HEK293 (cell line): ENCODE data around the gene SF3A1.

Experiments
- CTCF ChIA-PET: fragments of 350-600 bp; formaldehyde crosslinking; extraction: SDS; loops from one replicate; lab custom pipeline; 2021; ENCODE audit warnings: antibody characterized with exemption; lab: Yijun Ruan, JAX
- POLR2A ChIA-PET: fragments of 300-600 bp; formaldehyde crosslinking; extraction: SDS; loops from one replicate; lab custom pipeline; 2020; ENCODE audit warnings: antibody characterized with exemption, inconsistent platforms; lab: Yijun Ruan, JAX
- H3K27ac ChIP-seq: fragments of 200-500 bp; sonication (Bioruptor generic); 2 replicates; pipeline ENCODE4 v1.5.1; 2014; ENCODE audit warnings: low read depth, low read length, control low read depth, inconsistent platforms; ENCODE audit errors: extremely low read depth
- H3K36me3 ChIP-seq, 2 experiments: fragments of 200-500 bp in 1 of 2; sonication (Bioruptor generic) in 1 of 2; 1 replicate in 1 of 2; 2 replicates in 1 of 2; pipeline ENCODE4 v1.5.1; 2014 to 2017; ENCODE audit warnings: inconsistent platforms in 2 of 2, low read length in 2 of 2; ENCODE audit not compliant: control insufficient read depth in 2 of 2, insufficient read depth in 1 of 2
- H3K4me1 ChIP-seq: fragments of 200-500 bp; sonication (Bioruptor generic); 2 replicates; pipeline ENCODE4 v1.5.1; 2014; ENCODE audit warnings: mild to moderate bottlenecking, low read length, inconsistent platforms; ENCODE audit not compliant: control insufficient read depth, insufficient read depth
- H3K4me3 ChIP-seq: 2 replicates; pipeline ENCODE4 v1.5.1; 2011; ENCODE audit warnings: low read depth, mild to moderate bottlenecking, control low read depth, low read length, moderate library complexity
- H3K9me3 ChIP-seq: fragments of 200-500 bp; sonication (Bioruptor generic); 2 replicates; pipeline ENCODE4 v1.5.1; 2014; ENCODE audit warnings: low read depth, low read length, inconsistent platforms; ENCODE audit not compliant: control insufficient read depth, insufficient read depth
- BCL11B ChIP-seq: fragments of 450-650 bp; formaldehyde crosslinking; IDR thresholded peaks from 2 replicates; pipeline ENCODE4 v1.5.1; 2016; ENCODE audit warnings: low read depth, missing biosample characterization, missing genetic modification characterization
- EGR2 ChIP-seq: fragments of 450-650 bp; formaldehyde crosslinking; IDR thresholded peaks from 2 replicates; pipeline ENCODE4 v1.5.1; 2016; ENCODE audit warnings: low read depth, missing biosample characterization, missing genetic modification characterization
- GFI1B ChIP-seq: fragments of 450-650 bp; formaldehyde crosslinking; IDR thresholded peaks from 2 replicates; pipeline ENCODE4 v1.5.1; 2016; ENCODE audit warnings: missing biosample characterization, missing genetic modification characterization
- GLI4 ChIP-seq: fragments of 450-650 bp; formaldehyde crosslinking; IDR thresholded peaks from 2 replicates; pipeline ENCODE4 v1.5.1; 2016; ENCODE audit warnings: missing biosample characterization, missing genetic modification characterization
- GLIS1 ChIP-seq: fragments of 450-650 bp; formaldehyde crosslinking; IDR thresholded peaks from 2 replicates; pipeline ENCODE4 v1.5.1; 2016; ENCODE audit warnings: missing biosample characterization, missing genetic modification characterization
- KLF10 ChIP-seq: fragments of 450-650 bp; IDR thresholded peaks from 2 replicates; pipeline ENCODE4 v1.5.1; 2018; ENCODE audit warnings: missing biosample characterization, mild to moderate bottlenecking, missing genetic modification characterization
- OSR2 ChIP-seq: fragments of 450-650 bp; formaldehyde crosslinking; IDR thresholded peaks from 2 replicates; pipeline ENCODE4 v1.5.1; 2016; ENCODE audit warnings: missing biosample characterization, missing genetic modification characterization
- SALL2 ChIP-seq: fragments of 450-650 bp; formaldehyde crosslinking; IDR thresholded peaks from 2 replicates; pipeline ENCODE4 v1.5.0; 2017; ENCODE audit warnings: missing biosample characterization, mild to moderate bottlenecking, missing genetic modification characterization, borderline replicate concordance
- ZFP41 ChIP-seq: fragments of 450-650 bp; formaldehyde crosslinking; IDR thresholded peaks from 2 replicates; pipeline ENCODE4 v1.5.1; 2016; ENCODE audit warnings: missing biosample characterization, missing genetic modification characterization, borderline replicate concordance
- ZFP69B ChIP-seq: fragments of 450-650 bp; formaldehyde crosslinking; IDR thresholded peaks from 2 replicates; pipeline ENCODE4 v1.5.1; 2016; ENCODE audit warnings: missing biosample characterization, missing genetic modification characterization
- ZNF19 ChIP-seq: fragments of 450-650 bp; formaldehyde crosslinking; IDR thresholded peaks from 2 replicates; pipeline ENCODE4; 2016; ENCODE audit warnings: missing biosample characterization, missing genetic modification characterization, low read depth
- ZNF221 ChIP-seq: fragments of 450-650 bp; formaldehyde crosslinking; IDR thresholded peaks from 2 replicates; pipeline ENCODE4 v1.5.1; 2017; ENCODE audit warnings: missing biosample characterization, missing genetic modification characterization, borderline replicate concordance
- ZNF223 ChIP-seq: fragments of 450-650 bp; formaldehyde crosslinking; IDR thresholded peaks from 2 replicates; pipeline ENCODE4 v1.5.1; 2016; ENCODE audit warnings: missing biosample characterization, missing genetic modification characterization
- ZNF239 ChIP-seq: fragments of 450-650 bp; formaldehyde crosslinking; IDR thresholded peaks from 2 replicates; pipeline ENCODE4 v1.5.1; 2016; ENCODE audit warnings: missing biosample characterization, missing genetic modification characterization
- ZNF394 ChIP-seq: fragments of 450-650 bp; formaldehyde crosslinking; IDR thresholded peaks from 2 replicates; pipeline ENCODE4 v1.5.1; 2016; ENCODE audit warnings: missing biosample characterization, missing genetic modification characterization, mild to moderate bottlenecking, moderate library complexity, borderline replicate concordance
- ZNF433 ChIP-seq: fragments of 450-650 bp; formaldehyde crosslinking; IDR thresholded peaks from 2 replicates; pipeline ENCODE4 v1.5.1; 2016; ENCODE audit warnings: missing biosample characterization, missing genetic modification characterization, low read depth
- ZNF548 ChIP-seq: fragments of 450-650 bp; formaldehyde crosslinking; IDR thresholded peaks from 2 replicates; pipeline ENCODE4 v1.5.1; 2016; ENCODE audit warnings: missing biosample characterization, missing genetic modification characterization
- ZNF600 ChIP-seq: fragments of 450-650 bp; formaldehyde crosslinking; IDR thresholded peaks from 2 replicates; pipeline ENCODE4 v1.5.1; 2016; ENCODE audit warnings: missing biosample characterization, missing genetic modification characterization
- ZNF654 ChIP-seq: fragments of 450-650 bp; formaldehyde crosslinking; IDR thresholded peaks from 2 replicates; pipeline ENCODE4 v1.5.1; 2016; ENCODE audit warnings: low read depth, missing biosample characterization, missing genetic modification characterization
- ZNF768 ChIP-seq: fragments of 450-650 bp; formaldehyde crosslinking; IDR thresholded peaks from 2 replicates; pipeline ENCODE4 v1.5.1; 2018; ENCODE audit warnings: missing biosample characterization, mild to moderate bottlenecking, missing genetic modification characterization
- ZSCAN18 ChIP-seq: fragments of 450-650 bp; formaldehyde crosslinking; IDR thresholded peaks from 2 replicates; pipeline ENCODE4 v1.5.1; 2016; ENCODE audit warnings: missing biosample characterization, missing genetic modification characterization
- TF ChIP-seq, protein P1 (sequence below): IDR thresholded peaks from 2 replicates; pipeline ENCODE4 v1.6.1; 2011; ENCODE audit warnings: mild to moderate bottlenecking, low read depth, low read length, borderline replicate concordance
- TF ChIP-seq, protein P2 (sequence below): fragments of 450-650 bp; formaldehyde crosslinking; IDR thresholded peaks from 2 replicates; pipeline ENCODE4 v1.5.1; 2016; ENCODE audit warnings: missing biosample characterization, missing genetic modification characterization
- TF ChIP-seq, protein P3 (sequence below): fragments of 450-650 bp; formaldehyde crosslinking; IDR thresholded peaks from 2 replicates; pipeline ENCODE4 v1.5.0; 2017; ENCODE audit warnings: missing biosample characterization, missing genetic modification characterization, borderline replicate concordance

Gene SF3A1

GRCh38 chr22:30292069-30292970 lies 64.4 kb downstream of the SF3A1 start:
- Histone ChIP-seq H3K4me1 (no peaks in the 10 kb centered on the region; the same call in 1 of the 2 replicates), H3K9me3 (no peaks in the 10 kb centered on the region), H3K27ac (no peak overlapping the region), H3K36me3 (peaks cover 3 to 52% of the 10 kb centered on the region in 2 experiments; a peak in 2 of 3 replicates), H3K4me3 (no peak overlapping the region)
- ChIA-PET POLR2A (interaction anchor here (1.0 to 4.2 kb wide), 3 partner anchors 34 to 64 kb away, joined by 3 to 34 read pairs (median 25); partner anchors contain the start of genes CCDC157, SF3A1 and TBC1D10A), CTCF (interaction anchor here (0.6 to 3.2 kb wide), 4 partner anchors 9 to 112 kb away, joined by 3 to 13 read pairs (median 4); no protein-coding TSS in a partner anchor)
- no peak for TF ChIP-seq SALL2 (tag by site-specific recombination)
- 0 out of 2 replicates have a peak, but pooled peaks have one; percentile 16 for TF ChIP-seq ZNF600 (tag by site-specific recombination)

DNA sequence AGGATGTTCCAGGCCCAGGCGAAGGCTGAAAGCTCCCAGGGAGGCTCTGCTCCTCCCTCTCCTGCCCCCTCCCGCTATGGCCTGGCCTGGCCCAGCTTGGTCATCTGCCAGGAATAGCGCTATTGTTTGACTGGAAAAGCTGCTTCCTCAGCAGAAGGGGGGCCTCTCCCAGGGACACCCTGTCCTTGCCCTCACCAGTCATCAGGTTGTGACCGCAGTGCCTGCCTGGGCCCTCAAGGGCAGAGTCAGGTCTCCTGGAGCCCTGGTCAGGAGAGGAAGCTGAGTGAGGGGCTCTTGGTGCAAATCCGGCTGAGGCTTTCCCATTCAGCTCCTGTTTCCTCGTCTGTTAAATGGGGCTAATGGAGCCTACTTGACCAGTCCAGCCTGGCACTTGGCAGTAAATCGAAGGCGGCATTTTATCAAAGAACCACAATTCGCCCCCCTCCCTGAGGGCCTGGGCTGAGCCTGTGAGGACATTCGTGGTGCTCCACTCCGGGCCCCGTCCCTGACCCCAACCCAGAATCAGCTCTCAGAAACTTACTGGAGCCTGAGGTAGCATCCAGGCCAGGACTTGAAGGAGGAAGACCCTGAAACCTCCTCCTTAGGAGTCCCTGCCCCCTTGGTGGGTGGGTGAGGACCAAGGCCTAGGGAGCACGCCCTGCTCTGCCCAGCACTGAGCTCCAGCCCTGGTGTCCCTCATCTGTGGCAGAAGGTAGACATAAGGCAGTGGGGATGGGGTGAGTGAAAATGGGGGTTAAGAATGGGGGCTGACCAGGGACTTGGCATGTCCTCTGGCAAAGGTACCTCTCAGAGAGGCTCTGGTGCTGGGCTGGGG lies 65.4 kb downstream of the SF3A1 start:
- Histone ChIP-seq H3K9me3 (no peaks in the 10 kb centered on the region), H3K27ac (no peak overlapping the region), H3K36me3 (peaks cover 0 to 48% of the 10 kb centered on the region in 2 experiments; a peak in 1 of 3 replicates), H3K4me1 (no peaks in the 10 kb centered on the region; the same call in 1 of the 2 replicates), H3K4me3 (no peak overlapping the region)
- CTCF ChIA-PET: interaction anchor here (0.6 to 3.2 kb wide), 5 partner anchors 27 to 851 kb away, joined by 3 to 13 read pairs (median 4); no protein-coding TSS in a partner anchor
- POLR2A ChIA-PET: interaction anchor here (0.6 to 4.2 kb wide), 5 partner anchors 9 to 965 kb away, joined by 5 to 34 read pairs (median 7); partner anchors contain the start of genes CCDC157, SEC14L2, SF3A1 and TBC1D10A
- TF ChIP-seq EGR2 (tag by site-specific recombination) (no peak), ZNF221 (tag by site-specific recombination) (no peak), GLI4 (no peak), KLF10 (tag by site-specific recombination) (no peak), ZNF223 (no peak), GLIS1 (tag by site-specific recombination) (peak; percentile 72), GFI1B (tag by site-specific recombination) (no peak), ZNF548 (no peak), ZNF433 (tag by site-specific recombination) (no peak), ZNF394 (tag by site-specific recombination) (peak; percentile 20; the same call in 1 of the 2 replicates), ZNF768 (tag by site-specific recombination) (no peak), ZNF600 (tag by site-specific recombination) (no peak), ZNF239 (no peak), ZFP69B (tag by site-specific recombination) (no peak), ZNF654 (no peak), ZNF19 (tag by site-specific recombination) (no peak), OSR2 (tag by site-specific recombination) (peak; percentile 59), ZFP41 (tag by site-specific recombination) (no peak), ZSCAN18 (tag by site-specific recombination) (no peak), BCL11B (no peak)
- TF ChIP-seq, protein P1, sequence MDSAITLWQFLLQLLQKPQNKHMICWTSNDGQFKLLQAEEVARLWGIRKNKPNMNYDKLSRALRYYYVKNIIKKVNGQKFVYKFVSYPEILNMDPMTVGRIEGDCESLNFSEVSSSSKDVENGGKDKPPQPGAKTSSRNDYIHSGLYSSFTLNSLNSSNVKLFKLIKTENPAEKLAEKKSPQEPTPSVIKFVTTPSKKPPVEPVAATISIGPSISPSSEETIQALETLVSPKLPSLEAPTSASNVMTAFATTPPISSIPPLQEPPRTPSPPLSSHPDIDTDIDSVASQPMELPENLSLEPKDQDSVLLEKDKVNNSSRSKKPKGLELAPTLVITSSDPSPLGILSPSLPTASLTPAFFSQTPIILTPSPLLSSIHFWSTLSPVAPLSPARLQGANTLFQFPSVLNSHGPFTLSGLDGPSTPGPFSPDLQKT: no peak
- TF ChIP-seq, protein P2, sequence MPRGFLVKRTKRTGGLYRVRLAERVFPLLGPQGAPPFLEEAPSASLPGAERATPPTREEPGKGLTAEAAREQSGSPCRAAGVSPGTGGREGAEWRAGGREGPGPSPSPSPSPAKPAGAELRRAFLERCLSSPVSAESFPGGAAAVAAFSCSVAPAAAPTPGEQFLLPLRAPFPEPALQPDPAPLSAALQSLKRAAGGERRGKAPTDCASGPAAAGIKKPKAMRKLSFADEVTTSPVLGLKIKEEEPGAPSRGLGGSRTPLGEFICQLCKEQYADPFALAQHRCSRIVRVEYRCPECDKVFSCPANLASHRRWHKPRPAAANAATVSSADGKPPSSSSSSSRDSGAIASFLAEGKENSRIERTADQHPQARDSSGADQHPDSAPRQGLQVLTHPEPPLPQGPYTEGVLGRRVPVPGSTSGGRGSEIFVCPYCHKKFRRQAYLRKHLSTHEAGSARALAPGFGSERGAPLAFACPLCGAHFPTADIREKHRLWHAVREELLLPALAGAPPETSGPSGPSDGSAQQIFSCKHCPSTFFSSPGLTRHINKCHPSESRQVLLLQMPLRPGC (tag by site-specific recombination): no peak
- TF ChIP-seq, protein P3, sequence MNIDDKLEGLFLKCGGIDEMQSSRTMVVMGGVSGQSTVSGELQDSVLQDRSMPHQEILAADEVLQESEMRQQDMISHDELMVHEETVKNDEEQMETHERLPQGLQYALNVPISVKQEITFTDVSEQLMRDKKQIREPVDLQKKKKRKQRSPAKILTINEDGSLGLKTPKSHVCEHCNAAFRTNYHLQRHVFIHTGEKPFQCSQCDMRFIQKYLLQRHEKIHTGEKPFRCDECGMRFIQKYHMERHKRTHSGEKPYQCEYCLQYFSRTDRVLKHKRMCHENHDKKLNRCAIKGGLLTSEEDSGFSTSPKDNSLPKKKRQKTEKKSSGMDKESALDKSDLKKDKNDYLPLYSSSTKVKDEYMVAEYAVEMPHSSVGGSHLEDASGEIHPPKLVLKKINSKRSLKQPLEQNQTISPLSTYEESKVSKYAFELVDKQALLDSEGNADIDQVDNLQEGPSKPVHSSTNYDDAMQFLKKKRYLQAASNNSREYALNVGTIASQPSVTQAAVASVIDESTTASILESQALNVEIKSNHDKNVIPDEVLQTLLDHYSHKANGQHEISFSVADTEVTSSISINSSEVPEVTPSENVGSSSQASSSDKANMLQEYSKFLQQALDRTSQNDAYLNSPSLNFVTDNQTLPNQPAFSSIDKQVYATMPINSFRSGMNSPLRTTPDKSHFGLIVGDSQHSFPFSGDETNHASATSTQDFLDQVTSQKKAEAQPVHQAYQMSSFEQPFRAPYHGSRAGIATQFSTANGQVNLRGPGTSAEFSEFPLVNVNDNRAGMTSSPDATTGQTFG (tag by site-specific recombination): no peak
